ENCODE measurements around the gene SF3A1.
A peak's percentile ranks its signal among the peaks of the same experiment; 100 is the strongest.

The SF3A1 gene

GRCh38 chr22:30386608-30386959 lies 29.9 kb upstream of the SF3A1 start:
- no peak for DNase-seq

- DNase-seq = no peak
These were observed 29.2 kb upstream of the SF3A1 start for GRCh38 chr22:30385942-30386341.

- DNase-seq = no peak
These were observed 26.4 kb upstream of the SF3A1 start for GRCh38 chr22:30383061-30383460.

- DNase-seq = no peak
These were observed 25.6 kb upstream of the SF3A1 start for GRCh38 chr22:30382340-30382739.

- DNase-seq = no peak
These were observed 24.6 kb upstream of the SF3A1 start for GRCh38 chr22:30381264-30381663.

GRCh38 chr22:30380011-30380410 lies 23.3 kb upstream of the SF3A1 start:
- DNase-seq = no peak

GRCh38 chr22:30375312-30375849 lies 18.7 kb upstream of the SF3A1 start:
- no peak for DNase-seq

- DNase-seq = no peak
These were observed 16.9 kb upstream of the SF3A1 start for GRCh38 chr22:30373331-30374325.

- peak in 1 of 2 donors; percentile 29 for DNase-seq
These were observed 16.2 kb upstream of the SF3A1 start for GRCh38 chr22:30372915-30373314.

- no peak for DNase-seq
These were observed 15.3 kb upstream of the SF3A1 start for GRCh38 chr22:30371981-30372380.

- DNase-seq = no peak
These were observed 14.6 kb upstream of the SF3A1 start for GRCh38 chr22:30371321-30371720.

GRCh38 chr22:30370641-30371230 lies 14.0 kb upstream of the SF3A1 start:
- DNase-seq = no peak

GRCh38 chr22:30368420-30368819 lies 11.7 kb upstream of the SF3A1 start:
- no peak for DNase-seq

- DNase-seq = no peak
These were observed 9.2 kb upstream of the SF3A1 start for GRCh38 chr22:30365891-30366290.

- DNase-seq = no peak
These were observed 6.1 kb upstream of the SF3A1 start for GRCh38 chr22:30362651-30363281.

GRCh38 chr22:30361916-30362650 lies 5.4 kb upstream of the SF3A1 start:
- no peak for DNase-seq

- DNase-seq = no peak
These were observed 1.8 kb upstream of the SF3A1 start for GRCh38 chr22:30358541-30358940.

- DNase-seq = no peak
These were observed 1.0 kb upstream of the SF3A1 start for GRCh38 chr22:30357650-30358215.

- peak in 1 of 2 donors; percentile 19 for DNase-seq
These were observed 509 bp upstream of the SF3A1 start for GRCh38 chr22:30357236-30357570.

- DNase-seq = no peak
These were observed 2.0 kb downstream of the SF3A1 start for GRCh38 chr22:30354644-30355043.

- DNase-seq = no peak
These were observed 5.5 kb downstream of the SF3A1 start for GRCh38 chr22:30351226-30351625.

- no peak for DNase-seq
These were observed 7.9 kb downstream of the SF3A1 start for GRCh38 chr22:30348809-30349208.

- no peak for DNase-seq
These were observed 8.3 kb downstream of the SF3A1 start for GRCh38 chr22:30348404-30348803.
